ENCODE results near the gene PPP1R16B.

GRCh38 chr20:38766071-38766470 is 39.4 kb upstream of the PPP1R16B start:
- TF ChIP-seq CTCF (IDR thresholded peaks at IDR 0.05; ENCODE audit: poor library complexity), result no peak
- TF ChIP-seq EZH2 (IDR thresholded peaks at IDR 0.05; ENCODE audit: borderline replicate concordance), result no peak
